ENCODE results near the gene SRSF5.

The SRSF5 gene

DNA sequence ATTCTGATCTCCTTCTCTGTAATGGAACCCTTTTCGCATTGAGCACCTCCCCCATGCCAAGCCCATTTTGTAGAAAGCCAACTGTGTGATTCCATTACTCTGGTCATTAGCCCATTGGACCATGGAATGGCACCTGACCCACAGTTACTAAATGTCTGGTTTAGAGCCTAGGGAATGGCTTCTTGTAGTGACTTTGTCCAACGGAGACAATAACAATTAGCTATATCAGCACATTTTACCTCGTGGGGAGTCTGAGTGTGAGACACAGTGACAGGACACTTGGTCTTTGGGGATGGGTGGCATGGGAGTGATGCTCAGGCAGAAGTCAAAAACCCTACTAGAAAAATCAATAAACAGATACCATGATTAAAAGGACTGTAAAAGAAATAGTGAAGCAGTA lies 19.7 kb downstream of the SRSF5 start:
- no peak for TF ChIP-seq GATA2 (IDR thresholded peaks at IDR 0.05; ENCODE audit: low read depth, low read length)
- TF ChIP-seq GATA3 (IDR thresholded peaks at IDR 0.05; ENCODE audit: low read depth, low read length) = no peak

DNA sequence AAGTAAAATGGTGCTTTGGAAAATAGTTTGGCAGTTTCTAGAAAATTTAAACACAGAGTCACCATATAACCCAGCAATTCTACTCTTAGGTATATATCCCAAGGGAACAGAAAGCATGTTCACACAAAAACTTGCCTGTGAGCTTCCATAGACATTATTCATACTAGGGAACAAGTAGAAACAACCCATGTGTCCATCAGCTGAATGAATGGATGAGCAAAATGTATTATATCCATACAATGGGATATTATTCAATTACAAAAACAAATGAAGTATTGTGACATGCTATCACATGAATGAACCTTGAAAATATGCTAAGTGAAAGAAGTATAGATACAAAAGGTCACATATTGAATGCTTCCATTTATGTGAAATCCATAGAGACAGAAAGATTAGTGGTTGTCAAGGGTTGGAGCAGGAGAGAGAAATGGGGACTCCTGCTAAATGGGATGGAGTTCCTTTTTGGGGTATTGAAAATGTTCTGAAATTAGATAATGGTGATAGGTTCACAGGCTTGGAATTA lies 22.2 kb downstream of the SRSF5 start:
- TF ChIP-seq GATA3 (IDR thresholded peaks at IDR 0.05; ENCODE audit: low read depth, low read length) = no peak

DNA sequence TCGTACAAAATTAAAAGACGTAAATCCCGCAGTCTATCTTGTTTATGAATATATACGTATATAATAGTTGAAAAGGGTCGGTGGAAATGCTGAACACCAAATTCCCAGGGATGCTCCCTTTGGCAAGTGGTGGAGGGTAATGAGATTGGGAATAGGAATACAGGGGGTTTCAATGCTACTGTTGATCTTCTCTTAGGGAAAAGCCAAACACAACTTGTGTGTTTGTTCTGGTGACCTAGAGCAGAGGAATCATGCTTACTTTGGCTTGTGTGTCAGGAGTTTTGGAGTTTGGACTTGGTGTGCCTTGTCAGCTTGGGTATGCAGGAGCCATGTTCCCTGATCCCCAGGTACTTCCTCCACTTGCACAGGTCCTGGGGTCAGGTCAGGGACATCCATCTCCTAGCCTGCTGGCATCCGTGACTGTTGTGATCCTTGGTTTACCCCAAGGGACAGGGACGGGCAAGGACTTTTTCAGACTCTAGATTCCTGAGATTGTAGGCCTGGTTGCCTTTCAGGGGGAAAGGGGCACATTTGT lies 26.0 kb downstream of the SRSF5 start:
- no peak for TF ChIP-seq GATA3 (IDR thresholded peaks at IDR 0.05; ENCODE audit: low read depth, low read length)
- TF ChIP-seq GATA2 (IDR thresholded peaks at IDR 0.05; ENCODE audit: low read depth, low read length) = no peak

DNA sequence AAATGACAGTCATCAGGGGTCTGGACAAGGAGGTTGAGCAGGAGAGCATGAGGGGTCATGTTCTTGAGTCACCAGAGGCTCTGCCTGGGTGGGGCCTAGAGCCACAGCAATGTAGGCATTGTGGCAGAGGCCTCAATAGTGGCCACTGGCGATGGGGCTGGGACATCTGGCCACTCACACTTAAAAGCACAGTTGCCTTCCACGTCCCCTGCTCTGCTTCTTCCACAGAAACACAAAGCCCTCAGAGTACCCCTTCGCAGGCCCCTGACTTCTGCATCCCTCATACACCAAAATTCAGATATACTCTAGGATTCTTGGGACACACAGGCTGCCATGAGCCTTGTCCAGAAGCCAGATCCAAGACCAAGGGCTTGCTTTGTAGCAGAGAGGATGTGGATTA lies 27.8 kb downstream of the SRSF5 start:
- no peak for TF ChIP-seq GATA3 (IDR thresholded peaks at IDR 0.05; ENCODE audit: low read depth, low read length)
- no peak for TF ChIP-seq GATA2 (IDR thresholded peaks at IDR 0.05; ENCODE audit: low read depth, low read length)

DNA sequence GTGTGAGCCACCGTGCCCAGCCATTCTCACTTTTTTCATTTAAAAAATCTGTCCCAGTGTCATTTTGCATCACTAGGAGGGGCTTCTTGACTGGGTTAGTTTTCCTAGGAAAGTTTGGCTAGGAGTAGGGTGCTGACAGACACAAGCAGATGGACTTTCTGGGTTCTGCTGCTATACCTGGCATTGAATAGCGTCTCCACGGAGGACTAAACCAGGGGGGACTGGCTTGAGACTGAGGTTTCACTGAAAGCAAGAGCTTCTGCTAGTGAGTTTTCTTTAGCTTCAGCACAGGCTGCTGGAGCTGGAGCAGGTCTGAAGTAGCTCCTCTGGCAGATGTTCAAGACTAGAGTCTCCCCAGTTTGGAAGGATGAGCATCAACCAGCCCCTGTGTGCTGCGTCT lies 28.7 kb downstream of the SRSF5 start:
- TF ChIP-seq GATA3 (IDR thresholded peaks at IDR 0.05; ENCODE audit: low read depth, low read length) = no peak

DNA sequence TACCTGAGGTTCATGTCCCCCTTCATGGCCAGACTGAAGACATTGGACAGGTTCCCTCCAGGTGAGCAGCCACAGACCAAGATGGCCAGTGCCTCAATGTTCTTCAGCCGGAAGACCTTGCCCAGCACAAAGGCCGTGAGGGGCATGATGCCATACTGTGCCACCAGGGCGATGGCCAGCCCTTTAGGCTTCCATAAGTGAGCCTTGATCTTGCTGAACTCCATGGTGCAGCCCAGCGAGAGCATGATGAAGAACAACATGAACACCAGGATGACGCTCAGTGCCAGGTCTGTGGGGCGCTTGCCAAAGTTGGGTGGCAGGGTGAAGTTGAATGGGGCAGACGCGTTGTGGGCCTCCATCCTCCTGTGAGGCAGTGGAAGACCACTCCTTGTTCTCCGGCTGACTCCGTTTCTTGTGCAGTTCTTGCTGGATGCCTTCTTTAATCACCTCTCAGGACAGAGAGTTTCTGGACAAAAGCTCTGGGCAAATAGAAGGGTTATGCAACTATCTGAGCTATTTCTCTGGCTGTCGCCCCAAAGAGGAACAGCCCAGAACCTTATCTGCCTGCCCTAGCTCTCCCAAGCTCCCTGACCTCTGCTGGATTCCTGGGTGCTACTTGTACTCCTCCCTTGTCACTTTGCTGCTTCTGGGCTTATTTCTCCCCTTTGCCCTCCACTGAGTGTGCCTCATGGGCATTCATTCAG lies 30.0 kb downstream of the SRSF5 start, which contains the start of gene SLC10A1:
Gene SLC10A1 (minus strand): TSS at position 445 of the 704 bp plus-strand sequence. CDS start 86 bp downstream, at position 359.
- TF ChIP-seq GATA2 (IDR thresholded peaks at IDR 0.05; ENCODE audit: low read depth, low read length) (no peak), GATA3 (IDR thresholded peaks at IDR 0.05; ENCODE audit: low read depth, low read length) (no peak)

DNA sequence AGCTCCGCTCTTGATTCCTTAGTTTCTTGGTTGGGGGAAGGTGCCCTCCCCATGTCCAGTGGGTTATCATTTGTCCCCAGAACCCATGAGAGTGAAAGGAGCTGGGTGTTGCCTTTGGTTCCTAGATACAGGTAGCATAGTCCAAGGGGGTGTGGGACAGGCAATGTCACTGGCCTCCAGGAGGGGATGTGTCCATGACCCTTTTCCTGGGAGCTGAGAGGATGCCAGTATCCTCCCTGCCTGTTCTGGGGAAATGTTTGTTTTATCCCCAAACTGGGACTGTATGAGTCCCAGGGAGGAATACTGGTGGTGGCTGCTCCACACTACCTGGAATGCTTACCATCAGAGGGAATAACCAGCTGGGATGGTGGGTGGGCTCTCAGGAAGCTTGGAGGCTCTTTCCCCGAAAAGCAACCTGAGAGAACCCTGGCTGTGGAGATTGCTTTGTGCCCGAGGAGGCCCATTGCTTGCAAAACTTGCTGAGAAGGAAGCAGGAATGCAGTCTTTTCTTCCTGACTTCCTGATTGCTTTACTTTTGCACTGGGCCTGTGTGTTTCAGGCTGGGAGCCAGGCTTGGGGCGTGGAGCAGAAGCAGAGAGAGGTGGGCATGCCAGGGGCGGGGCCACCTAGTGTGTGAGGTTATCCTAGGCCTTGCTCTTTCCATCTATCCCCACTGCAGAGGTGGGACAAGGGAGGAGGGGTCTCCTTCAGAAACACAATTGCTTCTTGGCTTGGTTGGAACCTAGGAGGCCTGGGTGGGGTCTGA lies 30.8 kb downstream of the SRSF5 start:
- TF ChIP-seq GATA3 (IDR thresholded peaks at IDR 0.05; ENCODE audit: low read depth, low read length) (no peak), GATA2 (IDR thresholded peaks at IDR 0.05; ENCODE audit: low read depth, low read length) (no peak)

DNA sequence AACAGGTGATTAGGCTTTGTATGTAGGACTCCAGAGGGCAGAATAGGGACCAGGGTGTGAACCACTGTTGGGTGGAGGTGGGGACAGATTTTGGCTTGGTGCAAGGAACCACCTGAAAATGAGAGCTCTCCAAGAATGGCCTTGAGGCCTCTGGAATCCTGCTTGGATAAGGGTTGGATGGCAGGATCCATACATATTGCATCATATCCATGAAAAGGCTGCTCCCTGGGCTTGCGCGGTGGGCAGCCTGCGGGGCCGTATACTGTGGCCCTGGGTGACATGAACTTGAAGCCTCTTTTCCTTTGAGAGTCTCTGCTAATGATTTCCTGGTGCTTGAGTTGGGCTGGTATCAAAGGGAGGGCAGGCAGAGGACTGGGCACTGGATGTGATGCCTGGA lies 31.4 kb downstream of the SRSF5 start:
- no peak for TF ChIP-seq GATA2 (IDR thresholded peaks at IDR 0.05; ENCODE audit: low read depth, low read length)
- TF ChIP-seq GATA3 (IDR thresholded peaks at IDR 0.05; ENCODE audit: low read depth, low read length) = no peak

DNA sequence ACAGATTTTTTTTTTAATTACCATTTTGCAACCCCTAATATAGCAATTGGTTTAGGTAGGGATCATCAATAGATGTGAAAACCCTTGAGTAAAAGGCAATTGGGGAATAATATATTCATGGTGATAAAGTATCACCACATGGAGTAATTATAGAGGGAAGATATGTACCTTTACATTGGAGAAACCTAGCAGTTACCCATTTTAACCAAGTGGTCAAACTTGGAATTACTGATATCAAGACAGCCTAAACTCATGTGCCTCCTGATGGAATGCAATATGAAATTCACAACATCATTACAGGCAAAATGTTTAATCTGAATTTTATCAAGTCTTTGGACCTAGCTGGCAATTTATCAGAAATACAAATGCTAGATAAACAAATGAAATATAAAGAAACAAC lies 36.8 kb downstream of the SRSF5 start:
- TF ChIP-seq GATA2 (IDR thresholded peaks at IDR 0.05; ENCODE audit: low read depth, low read length) = no peak

DNA sequence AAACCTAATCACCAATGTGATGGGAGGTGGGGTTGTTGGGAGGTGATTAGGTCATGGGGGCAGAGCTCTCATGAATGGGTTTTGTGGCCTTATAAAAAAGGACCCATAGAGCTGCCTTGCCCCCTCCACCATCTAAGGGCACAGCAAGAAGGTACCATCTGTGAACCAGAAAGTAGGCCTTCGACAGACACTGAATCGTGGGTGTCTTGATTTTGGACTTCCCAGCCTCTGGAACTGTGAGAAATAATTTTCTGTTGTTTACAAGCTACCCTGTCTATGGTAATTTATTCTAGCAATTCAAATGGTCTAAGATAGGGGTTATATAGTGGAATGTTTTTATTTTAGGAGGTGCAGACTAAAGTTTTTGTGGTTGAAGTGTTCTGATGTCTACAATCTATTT lies 38.0 kb downstream of the SRSF5 start:
- TF ChIP-seq GATA3 (IDR thresholded peaks at IDR 0.05; ENCODE audit: low read depth, low read length) (no peak), GATA2 (IDR thresholded peaks at IDR 0.05; ENCODE audit: low read depth, low read length) (no peak)

DNA sequence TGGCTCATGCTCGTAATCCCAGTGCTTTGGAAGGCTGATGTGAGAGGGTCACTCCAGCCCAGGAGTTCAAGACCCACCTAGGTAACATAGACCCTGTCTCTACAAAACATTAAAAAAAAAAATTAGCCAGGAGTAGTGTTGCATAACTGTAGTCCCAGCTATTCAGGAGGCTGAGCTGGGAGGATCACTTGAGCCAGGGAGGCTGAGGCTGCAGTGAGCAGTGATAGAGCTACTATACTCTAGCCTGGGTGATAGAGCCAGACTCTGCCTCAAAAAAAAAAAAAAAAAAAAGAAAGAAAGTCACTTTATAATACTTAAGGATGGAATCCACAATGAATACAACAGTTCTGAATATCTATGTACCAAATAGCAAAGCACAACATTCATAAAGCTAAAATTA lies 40.2 kb downstream of the SRSF5 start:
- TF ChIP-seq GATA2 (IDR thresholded peaks at IDR 0.05; ENCODE audit: low read depth, low read length) (no peak), GATA3 (IDR thresholded peaks at IDR 0.05; ENCODE audit: low read depth, low read length) (no peak)

DNA sequence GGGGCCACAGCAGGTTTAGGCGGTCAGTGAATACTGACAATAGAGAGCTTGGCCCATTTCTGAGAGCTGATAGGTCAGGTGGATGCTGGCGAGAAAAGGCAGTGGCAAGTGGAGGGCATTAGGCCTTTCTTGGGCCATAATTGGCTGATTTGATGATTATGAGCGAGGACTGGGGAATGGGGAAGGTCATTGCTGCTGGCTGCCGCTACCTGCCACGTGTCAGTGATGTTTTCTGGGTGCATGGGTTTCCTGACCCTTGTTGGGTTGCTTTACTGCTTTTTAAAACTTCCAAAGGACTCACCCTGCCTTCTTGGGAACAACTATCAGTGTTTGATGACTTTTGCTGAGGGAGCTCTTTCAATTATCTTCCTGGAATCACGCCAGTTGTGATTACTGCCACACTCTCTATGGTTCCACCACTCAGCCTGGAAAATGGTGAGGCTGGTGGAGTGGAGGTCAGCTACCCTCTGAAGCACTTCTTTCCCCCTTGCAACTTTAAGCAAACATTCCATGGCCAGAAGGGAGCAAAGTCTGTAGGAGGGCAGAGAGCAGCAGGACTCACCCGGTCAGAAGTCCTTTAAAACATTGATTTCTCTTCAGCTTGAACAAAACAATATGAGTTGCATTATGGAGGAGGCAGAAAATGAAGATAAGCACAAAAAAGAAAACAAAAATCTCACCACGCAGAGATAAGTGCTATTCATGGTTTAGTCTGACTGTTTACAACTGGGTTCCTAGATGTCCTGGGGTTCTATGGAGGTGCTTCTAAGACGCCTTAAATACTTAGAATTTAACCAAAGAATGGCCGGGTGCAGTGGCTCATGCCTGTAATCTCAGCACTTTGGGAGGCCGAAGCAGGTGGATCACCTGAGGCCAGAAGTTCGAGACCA lies 42.2 kb downstream of the SRSF5 start:
- TF ChIP-seq GATA2 (IDR thresholded peaks at IDR 0.05; ENCODE audit: low read depth, low read length) (no peak), GATA3 (IDR thresholded peaks at IDR 0.05; ENCODE audit: low read depth, low read length) (no peak)

DNA sequence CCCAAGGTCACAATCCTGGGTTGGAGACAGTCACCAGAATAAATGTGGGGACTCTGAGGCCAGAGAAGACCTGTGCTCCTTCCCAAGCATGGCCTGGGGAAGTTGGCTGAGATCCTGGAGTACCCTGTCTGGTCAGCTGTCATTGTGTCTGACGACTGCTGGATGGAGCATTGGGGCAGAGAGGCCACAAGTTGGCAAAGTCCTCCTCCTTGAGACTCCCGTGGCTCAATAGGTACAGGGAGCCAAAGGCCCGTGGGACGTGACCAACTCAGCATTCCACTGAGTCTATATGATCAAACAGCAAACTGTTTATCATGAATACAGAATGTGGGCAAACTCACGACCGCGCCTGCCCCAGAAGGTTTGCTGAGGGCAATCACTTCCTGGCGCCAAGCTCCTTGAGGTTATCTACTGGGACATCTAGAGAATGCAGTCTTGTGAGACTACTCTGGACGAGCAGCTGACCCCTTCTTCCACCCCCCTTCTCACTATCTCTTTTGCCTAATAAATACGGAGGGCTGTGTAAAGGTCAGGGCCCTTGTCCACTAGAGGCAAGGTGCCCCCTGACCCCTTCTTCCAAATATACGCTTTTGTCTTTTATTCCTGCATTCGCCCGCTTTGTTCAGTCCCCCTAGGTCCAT lies 44.4 kb downstream of the SRSF5 start:
- no peak for TF ChIP-seq GATA3 (IDR thresholded peaks at IDR 0.05; ENCODE audit: low read depth, low read length)
- no peak for TF ChIP-seq GATA2 (IDR thresholded peaks at IDR 0.05; ENCODE audit: low read depth, low read length)

DNA sequence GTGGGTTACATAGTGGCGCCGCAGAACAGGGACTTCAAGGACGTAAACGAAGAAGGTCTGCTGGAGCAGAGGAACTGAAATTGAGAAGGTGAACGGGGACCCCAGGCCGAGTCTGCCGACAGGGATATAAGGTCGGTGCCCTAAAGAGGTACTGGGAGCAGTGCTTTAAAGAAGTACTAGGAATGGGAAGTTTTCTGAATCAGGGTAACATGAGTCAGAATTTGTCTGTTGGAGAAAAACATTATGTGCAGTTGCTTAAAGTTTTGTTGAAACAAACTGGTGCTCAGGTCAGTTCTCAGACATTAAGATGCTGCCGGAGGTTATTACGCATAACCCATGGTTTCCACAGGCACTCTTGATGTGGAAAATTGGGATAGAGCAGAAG lies 44.9 kb downstream of the SRSF5 start:
- TF ChIP-seq GATA2 (IDR thresholded peaks at IDR 0.05; ENCODE audit: low read depth, low read length) (no peak), GATA3 (IDR thresholded peaks at IDR 0.05; ENCODE audit: low read depth, low read length) (no peak)

Data from SH-SY5Y (cell line).